ELR (cell line): ENCODE measurements around the gene LMOD3.

Source experiments
- DNase-seq: peaks from one replicate; pipeline ENCODE4 v3.0.0-alpha.2; 2015; ENCODE audit warnings: low read depth

LMOD3 gene

GRCh38 chr3:69058180-69058946, 64.0 kb downstream of the LMOD3 start:
- no peak for DNase-seq
